IgD-negative memory B cell (primary cell): Measurements from ENCODE around the gene PLEK2. TPM values are rescaled to one million over a fixed set of nuclear protein-coding genes. Genes with fewer than 3 reads are reported as not detected.

ENCODE experiments used
- polyA plus RNA-seq: library from polyadenylated mRNA; unstranded; fragments of 300-500 nt; fragmentation: Illumina TruSeq; gene quantifications from one replicate; pipeline ENCODE4 v1.2.3, GENCODE V29; 2021

The PLEK2 gene
- polyA plus RNA-seq, 1 donor from 2014 or later = not detected

Other genes with a start within 250 kb of the PLEK2 start
- not detected for gene GARIN2, start 222.7 kb downstream of the PLEK2 start, polyA plus RNA-seq
- gene PALS1, start 170.7 kb downstream of the PLEK2 start, polyA plus RNA-seq = 2.4 TPM
- 38.1 TPM for gene ATP6V1D, start 52.4 kb downstream of the PLEK2 start, polyA plus RNA-seq
- gene EIF2S1, start 51.8 kb downstream of the PLEK2 start, polyA plus RNA-seq = 124 TPM
- 7.0 TPM for gene TMEM229B, start 76.6 kb upstream of the PLEK2 start, polyA plus RNA-seq
- gene PLEKHH1, start 121.1 kb upstream of the PLEK2 start, polyA plus RNA-seq = not detected
- gene PIGH, start 188.1 kb upstream of the PLEK2 start, polyA plus RNA-seq = 46.6 TPM
- gene ARG2, start 207.8 kb upstream of the PLEK2 start, polyA plus RNA-seq = 1.8 TPM